Liver (tissue), 9 donors: ENCODE data around the gene ITPA. TPM values are rescaled to one million over a fixed set of nuclear protein-coding genes. Genes with fewer than 3 reads are reported as not detected.

ENCODE experiments used
- DNase-seq: peaks from one replicate; pipeline ENCODE4 v3.0.0-alpha.2; 2017; ENCODE audit warnings: low spot score
- H3K27ac ChIP-seq, 2 donors: one replicate each; pipeline ENCODE4 v1.7.0; 2013; ENCODE audit warnings: inconsistent platforms in 2 of 2, low read length in 2 of 2, control low read depth in 1 of 2, low read depth in 1 of 2, mild to moderate bottlenecking in 1 of 2
- H3K27me3 ChIP-seq, 4 donors: one replicate each; pipeline versions ENCODE4 v1.6.1 to v1.7.0; 2013; ENCODE audit warnings: low read length in 3 of 4, inconsistent platforms in 1 of 4, mild to moderate bottlenecking in 1 of 4, moderate library complexity in 1 of 4; ENCODE audit not compliant: control insufficient read depth in 4 of 4, insufficient read depth in 4 of 4
- H3K36me3 ChIP-seq, 4 donors: one replicate each; pipeline versions ENCODE4 v1.6.1 to v1.7.0; 2013; ENCODE audit warnings: low read length in 3 of 4, mild to moderate bottlenecking in 3 of 4, low read depth in 1 of 4, moderate library complexity in 1 of 4; ENCODE audit not compliant: control insufficient read depth in 4 of 4, insufficient read depth in 3 of 4
- H3K4me1 ChIP-seq, 4 donors: one replicate each; pipeline versions ENCODE4 v1.6.1 to v1.7.0; 2013; ENCODE audit warnings: low read length in 3 of 4, mild to moderate bottlenecking in 3 of 4, moderate library complexity in 1 of 4; ENCODE audit not compliant: control insufficient read depth in 4 of 4, insufficient read depth in 4 of 4
- H3K4me3 ChIP-seq, 3 donors: one replicate each; pipeline versions ENCODE4 v1.6.1 to v1.7.0; 2013; ENCODE audit warnings: low read length in 3 of 3, control low read depth in 1 of 3, low read depth in 1 of 3, mild to moderate bottlenecking in 1 of 3
- H3K9ac ChIP-seq, 2 donors: one replicate each; pipeline ENCODE4 v1.7.0; 2013; ENCODE audit warnings: low read length in 2 of 2, mild to moderate bottlenecking in 2 of 2, moderate library complexity in 2 of 2, control low read depth in 1 of 2, low read depth in 1 of 2
- H3K9me3 ChIP-seq, 4 donors: one replicate each; pipeline versions ENCODE4 v1.6.1 to v1.7.0; 2013; ENCODE audit warnings: low read length in 3 of 4; ENCODE audit not compliant: control insufficient read depth in 4 of 4
- ATF3 ChIP-seq: IDR thresholded peaks from 2 replicates; pipeline ENCODE4 v1.6.1; 2016; ENCODE audit warnings: antibody characterized with exemption
- CTCF ChIP-seq: fragments of 150-350 bp; IDR thresholded peaks from 2 replicates; pipeline ENCODE4 v1.5.1; 2017; ENCODE audit warnings: improper control_type of control experiment, low read depth, low read length; ENCODE audit not compliant: missing input control
- EGR1 ChIP-seq, 2 donors: IDR thresholded peaks; 2 replicates each; pipeline ENCODE4 v1.6.1; 2016 to 2018; ENCODE audit warnings: antibody characterized with exemption in 2 of 2, low read depth in 2 of 2
- FOXA2 ChIP-seq: IDR thresholded peaks from 2 replicates; pipeline ENCODE4 v1.6.1; 2016; ENCODE audit warnings: antibody characterized with exemption
- HNF4A ChIP-seq, 2 donors: conservative IDR thresholded peaks; 2 replicates each; pipeline ENCODE4 v1.6.1; 2016; ENCODE audit warnings: antibody characterized with exemption in 2 of 2, mild to moderate bottlenecking in 2 of 2
- HNF4G ChIP-seq: IDR thresholded peaks from 2 replicates; pipeline ENCODE4 v1.6.1; 2016; ENCODE audit warnings: antibody characterized with exemption
- MAX ChIP-seq: IDR thresholded peaks from 2 replicates; pipeline ENCODE4 v1.6.1; 2016; ENCODE audit warnings: antibody characterized with exemption
- NR2F2 ChIP-seq: IDR thresholded peaks from 2 replicates; pipeline ENCODE4 v1.6.1; 2016; ENCODE audit warnings: antibody characterized with exemption
- RAD21 ChIP-seq, 2 donors: IDR thresholded peaks; 2 replicates each; pipeline ENCODE4 v1.6.1; 2016; ENCODE audit warnings: antibody characterized with exemption in 2 of 2, mild to moderate bottlenecking in 2 of 2
- RXRA ChIP-seq, 2 donors: IDR thresholded peaks; 2 replicates each; pipeline ENCODE4 v1.6.1; 2017 to 2018; ENCODE audit warnings: antibody characterized with exemption in 2 of 2, mild to moderate bottlenecking in 1 of 2
- SP1 ChIP-seq: IDR thresholded peaks from 2 replicates; pipeline ENCODE4 v1.6.1; 2018; ENCODE audit warnings: antibody characterized with exemption, mild to moderate bottlenecking
- WGBS: extraction: QIAGEN DNeasy Blood & Tissue Kit; methylation state at CpG from one replicate; pipeline ENCODE4 v1.1.7; 2013; 5-methylcytosine and 5-hydroxymethylcytosine counted together
- polyA plus RNA-seq, 2 donors: library from polyadenylated mRNA; stranded (reverse) in 1 of 2; unstranded in 1 of 2; fragments of 200-250 nt in 1 of 2; fragments of >200 nt in 1 of 2; fragmentation: Nextera tagmentation in 1 of 2; extraction: Ambion mirVana in 1 of 2; gene quantifications; one replicate each; pipeline versions ENCODE4 v1.2.1 to v1.2.3, GENCODE V29; 2013 to 2015
- total RNA-seq, 2 donors: library from RNA; depleted of rRNA; stranded (reverse); fragments of >200 nt; gene quantifications; one replicate each; pipeline ENCODE4 v1.2.3, GENCODE V29; 2014
- TF ChIP-seq, protein P1 (sequence below): IDR thresholded peaks from 2 replicates; pipeline ENCODE4 v1.6.1; 2016; ENCODE audit warnings: antibody characterized with exemption
- TF ChIP-seq, protein P2 (sequence below): IDR thresholded peaks from 2 replicates; pipeline ENCODE4 v1.6.1; 2016; ENCODE audit warnings: antibody characterized with exemption, mild to moderate bottlenecking
- donor health status: healthy.
- donor health status: healthy.
- donor health status: healthy.
- donor health status: healthy.
- donor health status: healthy.

Gene ITPA
- total and polyA plus RNA-seq, 4 donors: 14.4 to 39.8 (median 19.7) TPM

- no peaks in the 10 kb centered on the region for H3K9me3 ChIP-seq
- no peaks in the 10 kb centered on the region for H3K36me3 ChIP-seq
- peaks cover 0 to 7% (median 0%) of the 10 kb centered on the region in 4 donors for H3K4me1 ChIP-seq
- no peaks in the 10 kb centered on the region for H3K27me3 ChIP-seq
- no peak overlapping the region for H3K27ac ChIP-seq
- WGBS: over 99% methylated on average over 16 of the region's 16 CpGs
- no peak overlapping the region for H3K9ac ChIP-seq
- no peak for TF ChIP-seq CTCF
- no peak for TF ChIP-seq NR2F2
- no peak for TF ChIP-seq RXRA (IDR thresholded peaks at IDR 0.05)
- TF ChIP-seq RAD21 (IDR thresholded peaks at IDR 0.05): no peak
- TF ChIP-seq, protein P1, sequence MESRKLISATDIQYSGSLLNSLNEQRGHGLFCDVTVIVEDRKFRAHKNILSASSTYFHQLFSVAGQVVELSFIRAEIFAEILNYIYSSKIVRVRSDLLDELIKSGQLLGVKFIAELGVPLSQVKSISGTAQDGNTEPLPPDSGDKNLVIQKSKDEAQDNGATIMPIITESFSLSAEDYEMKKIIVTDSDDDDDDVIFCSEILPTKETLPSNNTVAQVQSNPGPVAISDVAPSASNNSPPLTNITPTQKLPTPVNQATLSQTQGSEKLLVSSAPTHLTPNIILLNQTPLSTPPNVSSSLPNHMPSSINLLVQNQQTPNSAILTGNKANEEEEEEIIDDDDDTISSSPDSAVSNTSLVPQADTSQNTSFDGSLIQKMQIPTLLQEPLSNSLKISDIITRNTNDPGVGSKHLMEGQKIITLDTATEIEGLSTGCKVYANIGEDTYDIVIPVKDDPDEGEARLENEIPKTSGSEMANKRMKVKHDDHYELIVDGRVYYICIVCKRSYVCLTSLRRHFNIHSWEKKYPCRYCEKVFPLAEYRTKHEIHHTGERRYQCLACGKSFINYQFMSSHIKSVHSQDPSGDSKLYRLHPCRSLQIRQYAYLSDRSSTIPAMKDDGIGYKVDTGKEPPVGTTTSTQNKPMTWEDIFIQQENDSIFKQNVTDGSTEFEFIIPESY: no peak
- TF ChIP-seq FOXA2: no peak
- TF ChIP-seq MAX: no peak
- no peak overlapping the region for H3K4me3 ChIP-seq
- no peak for DNase-seq
These were observed 42.4 kb upstream of the ITPA start for GRCh38 chr20:3166913-3167342.

- TF ChIP-seq ATF3 (no peak), RXRA (IDR thresholded peaks at IDR 0.05) (no peak), RAD21 (IDR thresholded peaks at IDR 0.05) (no peak), CTCF (no peak), EGR1 (IDR thresholded peaks at IDR 0.05; ENCODE audit: low read depth in 2 of 2) (no peak), SP1 (no peak), HNF4G (no peak), FOXA2 (no peak), HNF4A (conservative IDR thresholded peaks at IDR 0.05) (no peak)
- TF ChIP-seq, protein P2, sequence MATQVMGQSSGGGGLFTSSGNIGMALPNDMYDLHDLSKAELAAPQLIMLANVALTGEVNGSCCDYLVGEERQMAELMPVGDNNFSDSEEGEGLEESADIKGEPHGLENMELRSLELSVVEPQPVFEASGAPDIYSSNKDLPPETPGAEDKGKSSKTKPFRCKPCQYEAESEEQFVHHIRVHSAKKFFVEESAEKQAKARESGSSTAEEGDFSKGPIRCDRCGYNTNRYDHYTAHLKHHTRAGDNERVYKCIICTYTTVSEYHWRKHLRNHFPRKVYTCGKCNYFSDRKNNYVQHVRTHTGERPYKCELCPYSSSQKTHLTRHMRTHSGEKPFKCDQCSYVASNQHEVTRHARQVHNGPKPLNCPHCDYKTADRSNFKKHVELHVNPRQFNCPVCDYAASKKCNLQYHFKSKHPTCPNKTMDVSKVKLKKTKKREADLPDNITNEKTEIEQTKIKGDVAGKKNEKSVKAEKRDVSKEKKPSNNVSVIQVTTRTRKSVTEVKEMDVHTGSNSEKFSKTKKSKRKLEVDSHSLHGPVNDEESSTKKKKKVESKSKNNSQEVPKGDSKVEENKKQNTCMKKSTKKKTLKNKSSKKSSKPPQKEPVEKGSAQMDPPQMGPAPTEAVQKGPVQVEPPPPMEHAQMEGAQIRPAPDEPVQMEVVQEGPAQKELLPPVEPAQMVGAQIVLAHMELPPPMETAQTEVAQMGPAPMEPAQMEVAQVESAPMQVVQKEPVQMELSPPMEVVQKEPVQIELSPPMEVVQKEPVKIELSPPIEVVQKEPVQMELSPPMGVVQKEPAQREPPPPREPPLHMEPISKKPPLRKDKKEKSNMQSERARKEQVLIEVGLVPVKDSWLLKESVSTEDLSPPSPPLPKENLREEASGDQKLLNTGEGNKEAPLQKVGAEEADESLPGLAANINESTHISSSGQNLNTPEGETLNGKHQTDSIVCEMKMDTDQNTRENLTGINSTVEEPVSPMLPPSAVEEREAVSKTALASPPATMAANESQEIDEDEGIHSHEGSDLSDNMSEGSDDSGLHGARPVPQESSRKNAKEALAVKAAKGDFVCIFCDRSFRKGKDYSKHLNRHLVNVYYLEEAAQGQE: no peak
- no peak overlapping the region for H3K9ac ChIP-seq
- no peak overlapping the region for H3K27ac ChIP-seq
- H3K27me3 ChIP-seq: no peaks in the 10 kb centered on the region
- no peak for DNase-seq
- WGBS: 61% methylated on average over 25 of the region's 25 CpGs
- no peaks in the 10 kb centered on the region for H3K36me3 ChIP-seq
- no peaks in the 10 kb centered on the region for H3K9me3 ChIP-seq
- peaks cover 0 to 13% (median 4%) of the 10 kb centered on the region in 4 donors for H3K4me1 ChIP-seq
- H3K4me3 ChIP-seq: no peak overlapping the region
These were observed 41.6 kb upstream of the ITPA start for GRCh38 chr20:3167738-3168078.
